Measurements from ENCODE around the gene CCDC107.

- TF ChIP-seq POLR2A (IDR thresholded peaks at IDR 0.05; ENCODE audit: low read depth, low read length) (no peak), POLR2AphosphoS5 (IDR thresholded peaks at IDR 0.05; ENCODE audit: low read depth, low read length) (no peak)
These were observed 18.5 kb upstream of the CCDC107 start for GRCh38 chr9:35639631-35640030.
